Activated CD4-positive, alpha-beta T cell treated with anti-CD3 and anti-CD28 coated beads for 36 hours (primary cell): ENCODE results near the gene ADCY7. TPM values are rescaled to one million over a fixed set of nuclear protein-coding genes. Genes with fewer than 3 reads are reported as not detected.

Experiments
- ATAC-seq: fragments of 200-7000 bp; cut with Tn5 transposase; one replicate; pipeline ENCODE4 v1.10.0; 2021; ENCODE audit warnings: mild to moderate bottlenecking, moderate library complexity
- CTCF ChIA-PET: fragments of 350-600 bp; sonication (Branson Sonifier 250); formaldehyde crosslinking; loops from one replicate; lab custom pipeline; 2021; ENCODE audit warnings: antibody characterized with exemption; lab: Charles Lee
- POLR2A ChIA-PET: fragments of 350-600 bp; sonication (Branson Sonifier 250); formaldehyde crosslinking; loops from one replicate; lab custom pipeline; 2021; ENCODE audit warnings: antibody characterized with exemption, inconsistent platforms; lab: Charles Lee
- DNase-seq: peaks from one replicate; pipeline ENCODE4 v3.0.0-alpha.2; 2020
- H3K27ac Mint-ChIP-seq: one replicate; pipeline ENCODE4 v1.8.0; 2021; ENCODE audit warnings: mixed read lengths
- H3K27me3 Mint-ChIP-seq: one replicate; pipeline ENCODE4 v1.8.0; 2021; ENCODE audit warnings: mixed read lengths
- H3K36me3 Mint-ChIP-seq: one replicate; pipeline ENCODE4 v1.8.0; 2021; ENCODE audit warnings: low read depth, mixed read lengths
- H3K4me1 Mint-ChIP-seq: one replicate; pipeline ENCODE4 v1.8.0; 2021; ENCODE audit warnings: mixed read lengths
- H3K4me3 Mint-ChIP-seq: one replicate; pipeline ENCODE4 v1.8.0; 2021; ENCODE audit warnings: mild to moderate bottlenecking, moderate library complexity, mixed read lengths
- H3K9me3 Mint-ChIP-seq: one replicate; pipeline ENCODE4 v1.8.0; 2021; ENCODE audit warnings: low read depth, mixed read lengths
- intact Hi-C, 2 experiments: fragments of 100-400 bp; cut with DNase I in 1 of 2; cut with micrococcal nuclease in 1 of 2; formaldehyde crosslinking; loops; one replicate each; pipeline versions ENCODE4 v1.14.2 to v1.15.1; 2022 to 2024; cut with DNase I, micrococcal nuclease
- total RNA-seq, 2 experiments: library from RNA; stranded (reverse); gene quantifications; one replicate each; pipeline ENCODE4 v1.2.3, GENCODE V29; 2021

The ADCY7 gene
- total RNA-seq, 2 experiments from 2014 or later: 51.8 to 85.3 TPM

GRCh38 chr16:50298591-50299507, 32.5 kb downstream of the ADCY7 start:
- Mint-ChIP-seq H3K4me1 (no peaks in the 10 kb centered on the region), H3K27ac (no peak overlapping the region), H3K4me3 (no peak overlapping the region), H3K9me3 (no peaks in the 10 kb centered on the region), H3K27me3 (no peaks in the 10 kb centered on the region), H3K36me3 (peaks cover 20% of the 10 kb centered on the region)
- DNase-seq (no peak), ATAC-seq (no peak)
- ChIA-PET POLR2A (no interaction called here), CTCF (interaction anchor here (0.6 kb wide), 1 partner anchor 367 kb away, joined by 3 read pairs; no protein-coding TSS in a partner anchor)
- intact Hi-C loops: no loop called here

GRCh38 chr16:50299508-50300105, 33.3 kb downstream of the ADCY7 start:
- ATAC-seq (no peak), DNase-seq (no peak)
- Mint-ChIP-seq H3K36me3 (peaks cover 15% of the 10 kb centered on the region), H3K4me1 (no peaks in the 10 kb centered on the region), H3K27me3 (no peaks in the 10 kb centered on the region), H3K4me3 (no peak overlapping the region), H3K27ac (no peak overlapping the region), H3K9me3 (no peaks in the 10 kb centered on the region)
- ChIA-PET CTCF (interaction anchor here (0.9 kb wide), 1 partner anchor 17 kb away, joined by 3 read pairs; no protein-coding TSS in a partner anchor), POLR2A (no interaction called here)
- intact Hi-C loops: no loop called here

GRCh38 chr16:50300942-50301625, 34.7 kb downstream of the ADCY7 start:
- Mint-ChIP-seq H3K27me3 (no peaks in the 10 kb centered on the region), H3K4me3 (no peak overlapping the region), H3K36me3 (peaks cover 10% of the 10 kb centered on the region), H3K9me3 (no peaks in the 10 kb centered on the region), H3K4me1 (no peaks in the 10 kb centered on the region), H3K27ac (no peak overlapping the region)
- ATAC-seq: no peak
- intact Hi-C loops: no loop called here
- POLR2A ChIA-PET: no interaction called here
- DNase-seq: no peak
- CTCF ChIA-PET: no interaction called here

- Mint-ChIP-seq H3K9me3 (no peaks in the 10 kb centered on the region), H3K4me3 (no peak overlapping the region), H3K27me3 (no peaks in the 10 kb centered on the region), H3K36me3 (peaks cover 12% of the 10 kb centered on the region), H3K4me1 (no peaks in the 10 kb centered on the region), H3K27ac (no peak overlapping the region)
- DNase-seq (no peak), ATAC-seq (no peak)
- ChIA-PET CTCF (no interaction called here), POLR2A (no interaction called here)
- intact Hi-C loops: no loop called here
Measured at GRCh38 chr16:50301626-50302471, 35.5 kb downstream of the ADCY7 start.

- CTCF ChIA-PET: no interaction called here
- no peaks in the 10 kb centered on the region for H3K4me1 Mint-ChIP-seq
- no peaks in the 10 kb centered on the region for H3K27me3 Mint-ChIP-seq
- intact Hi-C loops: no loop called here
- peak overlapping the region; percentile 31 for H3K27ac Mint-ChIP-seq
- peaks cover 14% of the 10 kb centered on the region for H3K36me3 Mint-ChIP-seq
- H3K4me3 Mint-ChIP-seq: no peak overlapping the region
- H3K9me3 Mint-ChIP-seq: no peaks in the 10 kb centered on the region
- ATAC-seq (no peak), DNase-seq (no peak)
- POLR2A ChIA-PET: interaction anchor here (0.6 kb wide), 1 partner anchor 469 kb away, joined by 3 read pairs; no protein-coding TSS in a partner anchor
Measured at GRCh38 chr16:50302472-50303005, 36.2 kb downstream of the ADCY7 start.

GRCh38 chr16:50303041-50303604, 36.8 kb downstream of the ADCY7 start:
- ChIA-PET CTCF (no interaction called here), POLR2A (interaction anchor here (0.6 kb wide), 1 partner anchor 468 kb away, joined by 3 read pairs; no protein-coding TSS in a partner anchor)
- intact Hi-C loops: no loop called here
- Mint-ChIP-seq H3K36me3 (peaks cover 14% of the 10 kb centered on the region), H3K4me3 (no peak overlapping the region), H3K27me3 (no peaks in the 10 kb centered on the region), H3K4me1 (no peaks in the 10 kb centered on the region), H3K27ac (peak overlapping the region; percentile 31), H3K9me3 (no peaks in the 10 kb centered on the region)
- peak; percentile 2 for DNase-seq
- no peak for ATAC-seq

- ATAC-seq: no peak
- no peaks in the 10 kb centered on the region for H3K4me1 Mint-ChIP-seq
Measured at GRCh38 chr16:50303605-50304466, 37.5 kb downstream of the ADCY7 start.

GRCh38 chr16:50304467-50305440, 38.4 kb downstream of the ADCY7 start:
- Mint-ChIP-seq H3K36me3 (peaks cover 14% of the 10 kb centered on the region), H3K4me3 (no peak overlapping the region), H3K27me3 (no peaks in the 10 kb centered on the region), H3K9me3 (no peaks in the 10 kb centered on the region), H3K4me1 (peaks cover under 1% of the 10 kb centered on the region), H3K27ac (no peak overlapping the region)
- ATAC-seq: no peak
- ChIA-PET CTCF (interaction anchor here (0.7 to 1.3 kb wide), 3 partner anchors 22 to 142 kb away, joined by 3 to 4 read pairs (median 4); no protein-coding TSS in a partner anchor), POLR2A (no interaction called here)
- intact Hi-C loops: no loop called here
- peak; percentile 6 for DNase-seq

More at GRCh38 chr16:50303605-50304466, 37.5 kb downstream of the ADCY7 start:
- intact Hi-C loops: no loop called here
- ChIA-PET CTCF (interaction anchor here (0.7 to 1.3 kb wide), 3 partner anchors 23 to 142 kb away, joined by 3 to 4 read pairs (median 4); no protein-coding TSS in a partner anchor), POLR2A (no interaction called here)
- H3K36me3 Mint-ChIP-seq: peaks cover 14% of the 10 kb centered on the region
- H3K9me3 Mint-ChIP-seq: no peaks in the 10 kb centered on the region
- no peak overlapping the region for H3K27ac Mint-ChIP-seq
- H3K27me3 Mint-ChIP-seq: no peaks in the 10 kb centered on the region
- H3K4me3 Mint-ChIP-seq: no peak overlapping the region
- DNase-seq: peak; percentile 5
